ENCODE results near the gene CFAP69. TPM values are rescaled to one million over a fixed set of nuclear protein-coding genes. Genes with fewer than 3 reads are reported as not detected.
A peak's percentile ranks its signal among the peaks of the same experiment; 100 is the strongest.

CFAP69 gene
- total and polyA plus RNA-seq, 2 of the 8 experiments (the other 6 are each of a cell fraction or from before 2014, with no cell fraction given) = 1.00 to 3.8 TPM

DNA sequence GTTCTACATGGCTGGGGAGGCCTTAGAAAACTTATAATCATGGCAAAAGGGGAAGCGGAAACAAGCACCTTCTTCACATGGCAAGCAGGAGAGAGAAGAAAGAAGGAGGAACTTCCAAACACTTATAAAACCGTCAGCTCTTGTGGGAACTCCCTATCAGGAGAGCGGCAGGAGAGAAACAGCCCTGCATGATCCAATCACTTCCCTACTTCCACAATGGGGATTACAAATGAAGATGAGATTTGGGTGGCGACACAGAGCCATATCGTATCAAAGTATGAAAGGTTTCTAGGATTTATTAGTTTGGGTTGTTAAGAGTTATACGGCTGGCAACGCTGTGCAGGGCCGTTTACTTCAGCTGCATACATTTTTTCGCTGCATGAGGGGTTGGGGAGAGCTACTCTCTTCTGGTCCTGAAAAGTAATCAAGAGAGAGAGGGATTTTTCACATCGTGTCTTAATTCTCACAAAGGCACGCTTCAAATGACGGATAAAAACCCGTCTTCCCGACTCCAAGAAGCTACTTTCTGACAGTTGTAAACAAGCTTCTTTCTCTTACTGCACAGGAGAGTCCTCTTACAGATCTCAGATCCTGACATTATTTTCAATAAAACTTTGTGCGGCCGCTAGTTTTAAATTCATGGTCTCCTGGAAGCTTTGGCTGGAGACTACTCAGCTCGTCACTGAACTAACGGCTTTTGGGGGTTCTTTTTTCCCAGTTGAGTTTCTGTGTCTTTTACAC lies 100.8 kb downstream of the CFAP69 start:
- FAIRE-seq (no peak), DNase-seq (ENCODE audit: low read depth in 1 of 2, low spot score in 2 of 2) (no peak)
- H2BK12ac ChIP-seq (ENCODE audit: low read depth, low read length) = no peak overlapping the region
- WGBS, 2 experiments (ENCODE audit: extremely low coverage in 1 of 2, insufficient coverage in 1 of 2, insufficient read length in 1 of 2, insufficient replicate concordance in 2 of 2, low coverage in 1 of 2, low lambda C conversion rate in 2 of 2, missing lambda C conversion rate in 1 of 2) = 9% methylated on average over 18 of the region's 18 CpGs; no CpG with 5 or more reads in 1 of the 2 experiments
- peaks cover 4% of the 10 kb centered on the region; the same call in 1 of the 2 replicates for H3K79me1 ChIP-seq (ENCODE audit: low read depth, low read length)
- H4K5ac ChIP-seq (ENCODE audit: insufficient read length, low read depth, low read length) = no peak overlapping the region
- no peaks in the 10 kb centered on the region for H3K27me3 ChIP-seq (replicated peaks in 1 of 4; ENCODE audit: control insufficient read depth in 3 of 4, extremely low read depth in 1 of 4, insufficient read depth in 3 of 4, low read length in 3 of 4)
- H2AK5ac ChIP-seq (ENCODE audit: low read depth, low read length) = no peak overlapping the region
- no peak overlapping the region for H3K56ac ChIP-seq (replicated peaks; ENCODE audit: insufficient read length, low read depth, low read length)
- no peak overlapping the region for H4K8ac ChIP-seq (ENCODE audit: extremely low read depth, insufficient read depth, low read length)
- peaks cover 4 to 36% of the 10 kb centered on the region in 2 experiments; a peak in 3 of 4 replicates for H3K79me2 ChIP-seq (ENCODE audit: control insufficient read depth in 1 of 2, insufficient read depth in 2 of 2, low read length in 2 of 2)
- H3K4me3 ChIP-seq (ENCODE audit: extremely low read depth in 1 of 4, insufficient read depth in 2 of 4, low read depth in 3 of 4, low read length in 4 of 4) = peak overlapping the region; percentile 68 to 99 (median 90)
- H2BK20ac ChIP-seq (ENCODE audit: low read length) = no peak overlapping the region
- no peak overlapping the region; the same call in 1 of the 2 replicates for H2BK5ac ChIP-seq (ENCODE audit: low read depth, low read length)
- H3K23ac ChIP-seq (ENCODE audit: insufficient read length) = no peak overlapping the region
- H3K4me1 ChIP-seq (replicated peaks in 1 of 4; ENCODE audit: control insufficient read depth in 3 of 4, insufficient read depth in 4 of 4, low read length in 3 of 4) = no peaks in the 10 kb centered on the region
- H4K91ac ChIP-seq (replicated peaks; ENCODE audit: insufficient read length, low read length) = no peak overlapping the region
- H3K14ac ChIP-seq (ENCODE audit: insufficient read length) = no peak overlapping the region
- no peak for TF ChIP-seq NANOG (IDR thresholded peaks at IDR 0.05; ENCODE audit: insufficient read depth, low read depth, low read length, poor library complexity, severe bottlenecking)
- H3K4ac ChIP-seq (replicated peaks; ENCODE audit: insufficient read length, low read depth, low read length) = no peak overlapping the region
- H3K18ac ChIP-seq (ENCODE audit: extremely low read depth, low read length) = 0 out of 2 replicates have a peak overlapping the region, but pooled peaks have one; percentile 22
- ChIA-PET CTCF (ENCODE audit: partially characterized antibody) (interaction anchor here (0.6 to 1.8 kb wide), 27 partner anchors 9 to 677 kb away, joined by 3 to 8 read pairs (median 4); partner anchors contain the start of genes CLDN12 and STEAP2), POLR2A (ENCODE audit: partially characterized antibody) (interaction anchor here (0.6 to 1.2 kb wide), 7 partner anchors 10 to 99 kb away, joined by 3 to 4 read pairs (median 3); partner anchors contain the start of gene FAM237B)
- H3K9me3 ChIP-seq (ENCODE audit: insufficient read depth in 2 of 2, low read depth in 1 of 2, low read length in 1 of 2) = no peaks in the 10 kb centered on the region
- H3K36me3 ChIP-seq (ENCODE audit: control insufficient read depth in 2 of 4, insufficient read depth in 4 of 4, low read length in 3 of 4) = no peaks in the 10 kb centered on the region
- H3K4me2 ChIP-seq (ENCODE audit: insufficient read depth in 1 of 2, low read depth in 2 of 2, low read length in 2 of 2) = peak overlapping the region; percentile 80 to 81
- no peaks in the 10 kb centered on the region for H3K23me2 ChIP-seq (ENCODE audit: low read depth, low read length)
- peak overlapping the region; percentile 94 for H2AFZ ChIP-seq (ENCODE audit: low read length)
- H4K20me1 ChIP-seq (replicated peaks in 1 of 2; ENCODE audit: control insufficient read depth in 1 of 2, insufficient read depth in 2 of 2, low read length in 2 of 2) = no peaks in the 10 kb centered on the region
- no peak overlapping the region for H2BK120ac ChIP-seq (replicated peaks; ENCODE audit: low read depth, low read length)
- peak overlapping the region; percentile 9 to 93 (median 56); a peak in 6 of 7 replicates for H3K9ac ChIP-seq (replicated peaks in 1 of 4; ENCODE audit: extremely low read depth in 1 of 4, low read depth in 3 of 4, low read length in 3 of 4)
- no peak overlapping the region for H3K27ac ChIP-seq (ENCODE audit: low read depth, low read length)
- H2BK15ac ChIP-seq (ENCODE audit: low read length) = no peak overlapping the region
